AG10803 (cell line): ENCODE measurements around the gene LRP1.

ENCODE experiments used
- DNase-seq: peaks from one replicate; pipeline ENCODE4 v3.0.0; 2010; ENCODE audit warnings: low read depth
- H3K4me3 ChIP-seq: 2 replicates; pipeline ENCODE4 v1.5.1; 2011; ENCODE audit warnings: mild to moderate bottlenecking, low read length, control low read depth
- TF ChIP-seq, protein P1 (sequence below): conservative IDR thresholded peaks from 2 replicates; pipeline ENCODE4 v1.5.1; 2011; ENCODE audit warnings: mild to moderate bottlenecking, low read length, control low read depth, inconsistent platforms

LRP1 gene

DNA sequence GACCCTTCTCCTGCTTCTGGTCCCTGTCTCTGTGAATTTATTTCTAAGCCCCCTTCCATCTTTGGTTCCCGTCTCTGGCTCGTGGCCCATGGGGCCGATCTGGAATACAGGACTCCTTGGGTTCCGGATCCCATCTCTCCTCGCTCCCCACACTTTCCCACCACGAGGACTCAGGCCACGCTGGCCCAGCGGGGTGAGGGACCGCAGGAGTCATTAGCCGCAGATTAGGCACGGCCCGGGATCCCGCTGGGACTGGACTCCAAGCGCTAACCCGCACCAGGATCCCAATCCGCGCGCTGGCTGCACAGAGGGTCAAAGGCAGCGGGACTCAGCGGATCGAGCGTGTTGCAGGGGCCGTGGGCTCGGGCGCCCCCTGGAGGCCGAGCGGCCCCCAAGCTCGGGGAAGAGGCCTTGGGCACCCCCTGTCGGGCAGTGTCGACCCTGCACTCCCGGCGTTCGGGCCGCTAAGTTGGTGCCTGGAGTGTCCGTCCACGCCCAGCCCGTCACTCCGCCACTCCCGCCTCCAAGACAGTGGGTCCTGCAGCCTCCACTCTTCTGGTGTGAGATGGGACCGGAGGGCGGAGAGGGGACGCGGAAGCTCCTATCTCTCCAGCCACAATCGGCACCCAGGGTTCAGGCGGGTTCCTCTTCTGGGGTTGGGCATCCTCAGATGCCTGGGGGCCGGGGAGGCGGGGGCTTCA is 110.7 kb downstream of the LRP1 start:
- H3K4me3 ChIP-seq: peak overlapping the region; percentile 86
- DNase-seq: peak; percentile 88

GRCh38 chr12:57239587-57240065 is 111.3 kb downstream of the LRP1 start:
- TF ChIP-seq, protein P1, sequence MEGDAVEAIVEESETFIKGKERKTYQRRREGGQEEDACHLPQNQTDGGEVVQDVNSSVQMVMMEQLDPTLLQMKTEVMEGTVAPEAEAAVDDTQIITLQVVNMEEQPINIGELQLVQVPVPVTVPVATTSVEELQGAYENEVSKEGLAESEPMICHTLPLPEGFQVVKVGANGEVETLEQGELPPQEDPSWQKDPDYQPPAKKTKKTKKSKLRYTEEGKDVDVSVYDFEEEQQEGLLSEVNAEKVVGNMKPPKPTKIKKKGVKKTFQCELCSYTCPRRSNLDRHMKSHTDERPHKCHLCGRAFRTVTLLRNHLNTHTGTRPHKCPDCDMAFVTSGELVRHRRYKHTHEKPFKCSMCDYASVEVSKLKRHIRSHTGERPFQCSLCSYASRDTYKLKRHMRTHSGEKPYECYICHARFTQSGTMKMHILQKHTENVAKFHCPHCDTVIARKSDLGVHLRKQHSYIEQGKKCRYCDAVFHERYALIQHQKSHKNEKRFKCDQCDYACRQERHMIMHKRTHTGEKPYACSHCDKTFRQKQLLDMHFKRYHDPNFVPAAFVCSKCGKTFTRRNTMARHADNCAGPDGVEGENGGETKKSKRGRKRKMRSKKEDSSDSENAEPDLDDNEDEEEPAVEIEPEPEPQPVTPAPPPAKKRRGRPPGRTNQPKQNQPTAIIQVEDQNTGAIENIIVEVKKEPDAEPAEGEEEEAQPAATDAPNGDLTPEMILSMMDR: no peak
- H3K4me3 ChIP-seq: peak overlapping the region; percentile 86
- DNase-seq: no peak

More for the DNA sequence above, 110.7 kb downstream of the LRP1 start:
- TF ChIP-seq, protein P1: peak; percentile 100

- H3K4me3 ChIP-seq: peak overlapping the region; percentile 86
- DNase-seq: peak; percentile 69
- TF ChIP-seq, protein P1: peak; percentile 16; the same call in 1 of the 2 replicates
Measured at GRCh38 chr12:57240066-57240921, 112.0 kb downstream of the LRP1 start.

GRCh38 chr12:57240926-57241401 is 112.7 kb downstream of the LRP1 start:
- DNase-seq: no peak
- H3K4me3 ChIP-seq: peak overlapping the region; percentile 86
- TF ChIP-seq, protein P1: no peak; the same call in 1 of the 2 replicates

- TF ChIP-seq, protein P1: no peak; the same call in 1 of the 2 replicates
- peak overlapping the region; percentile 86 for H3K4me3 ChIP-seq
- no peak for DNase-seq
Measured at GRCh38 chr12:57241402-57242310, 113.4 kb downstream of the LRP1 start.

GRCh38 chr12:57242329-57242690 is 114.0 kb downstream of the LRP1 start:
- DNase-seq: no peak
- TF ChIP-seq, protein P1: no peak
- H3K4me3 ChIP-seq: peak overlapping the region; percentile 86
